Mesenchymal stem cell (in vitro differentiated cells and primary cell): ENCODE results near the gene NPTXR.

Source experiments
- DNase-seq: peaks from one replicate; pipeline ENCODE4 v3.0.0-alpha.2; 2013
- H2AFZ ChIP-seq: one replicate; pipeline ENCODE4 v1.6.1; 2013; ENCODE audit warnings: low read depth, mild to moderate bottlenecking, control low read depth, inconsistent platforms, low read length, moderate library complexity
- H2AK5ac ChIP-seq: 2 replicates; pipeline ENCODE4 v1.6.1; 2013; ENCODE audit warnings: low read length, moderate library complexity, mild to moderate bottlenecking, inconsistent platforms; ENCODE audit not compliant: severe bottlenecking
- H2BK120ac ChIP-seq: one replicate; pipeline ENCODE4 v1.6.1; 2013; ENCODE audit warnings: low read depth, mild to moderate bottlenecking, inconsistent platforms, low read length, moderate library complexity
- H2BK12ac ChIP-seq, 2 experiments: one replicate each; pipeline ENCODE4 v1.6.1; 2013; ENCODE audit warnings: inconsistent platforms in 2 of 2, low read length in 2 of 2, mild to moderate bottlenecking in 2 of 2, moderate library complexity in 2 of 2, control low read depth in 1 of 2
- H2BK15ac ChIP-seq: one replicate; pipeline ENCODE4 v1.6.1; 2013; ENCODE audit warnings: mild to moderate bottlenecking, low read depth, inconsistent platforms; ENCODE audit not compliant: poor library complexity, severe bottlenecking
- H2BK5ac ChIP-seq: 2 replicates; pipeline ENCODE4 v1.6.1; 2013; ENCODE audit warnings: low read depth, mild to moderate bottlenecking, low read length, control low read depth, inconsistent platforms; ENCODE audit not compliant: poor library complexity, severe bottlenecking
- H3K14ac ChIP-seq, 2 experiments: one replicate each; pipeline ENCODE4 v1.6.1; 2013; ENCODE audit warnings: inconsistent platforms in 2 of 2, low read length in 2 of 2, control low read depth in 1 of 2, mild to moderate bottlenecking in 1 of 2, moderate library complexity in 1 of 2
- H3K18ac ChIP-seq, 2 experiments: one replicate each; pipeline ENCODE4 v1.6.1; 2013; ENCODE audit warnings: inconsistent platforms in 2 of 2, low read length in 2 of 2, control low read depth in 1 of 2, low read depth in 1 of 2, mild to moderate bottlenecking in 1 of 2
- H3K23ac ChIP-seq, 2 experiments: one replicate each; pipeline ENCODE4 v1.6.1; 2013; ENCODE audit warnings: inconsistent platforms in 2 of 2, low read length in 2 of 2, mild to moderate bottlenecking in 2 of 2, moderate library complexity in 2 of 2, control low read depth in 1 of 2
- H3K27ac ChIP-seq: 2 replicates; pipeline ENCODE4 v1.5.1; 2013; ENCODE audit warnings: mild to moderate bottlenecking, moderate library complexity, low read length, control low read depth, inconsistent platforms; ENCODE audit not compliant: poor library complexity, severe bottlenecking
- H3K27me3 ChIP-seq, 2 experiments: 2 replicates each; pipeline versions ENCODE4 v1.6.1 to v1.7.0; 2013; ENCODE audit warnings: low read length in 2 of 2, mild to moderate bottlenecking in 2 of 2, moderate library complexity in 2 of 2, control low read depth in 1 of 2, inconsistent platforms in 1 of 2; ENCODE audit not compliant: control insufficient read depth in 1 of 2, insufficient read depth in 1 of 2
- H3K36me3 ChIP-seq, 2 experiments: 2 replicates each; pipeline versions ENCODE4 v1.6.1 to v1.7.0; 2013; ENCODE audit warnings: low read length in 2 of 2, control low read depth in 1 of 2, inconsistent platforms in 1 of 2, low read depth in 1 of 2, mild to moderate bottlenecking in 1 of 2; ENCODE audit not compliant: insufficient read depth in 2 of 2, control insufficient read depth in 1 of 2
- H3K4ac ChIP-seq, 2 experiments: one replicate each; pipeline ENCODE4 v1.6.1; 2013; ENCODE audit warnings: inconsistent platforms in 2 of 2, low read length in 2 of 2, mild to moderate bottlenecking in 2 of 2, moderate library complexity in 2 of 2, control low read depth in 1 of 2, low read depth in 1 of 2
- H3K4me1 ChIP-seq: 2 replicates; pipeline ENCODE4 v1.6.1; 2013; ENCODE audit warnings: low read depth, low read length, control low read depth; ENCODE audit not compliant: control insufficient read depth, insufficient read depth
- H3K4me2 ChIP-seq: 2 replicates; pipeline ENCODE4 v1.6.1; 2013; ENCODE audit warnings: low read length, mild to moderate bottlenecking, inconsistent platforms; ENCODE audit not compliant: poor library complexity, severe bottlenecking
- H3K4me3 ChIP-seq, 2 experiments: 2 replicates each; pipeline versions ENCODE4 v1.5.1 to v1.7.0; 2013; ENCODE audit warnings: low read length in 2 of 2, mild to moderate bottlenecking in 2 of 2, control low read depth in 1 of 2, low read depth in 1 of 2; ENCODE audit not compliant: insufficient read depth in 1 of 2
- H3K79me1 ChIP-seq: replicated peaks from 2 replicates; pipeline ENCODE4 v1.6.1; 2013; ENCODE audit warnings: mild to moderate bottlenecking, control low read depth, low read length, inconsistent platforms; ENCODE audit not compliant: poor library complexity, severe bottlenecking
- H3K9ac ChIP-seq: 2 replicates; pipeline ENCODE4 v1.7.0; 2013; ENCODE audit warnings: mild to moderate bottlenecking, low read length, moderate library complexity
- H3K9me3 ChIP-seq: 2 replicates; pipeline ENCODE4 v1.7.0; 2013; ENCODE audit warnings: mild to moderate bottlenecking, low read length; ENCODE audit not compliant: control insufficient read depth
- H4K8ac ChIP-seq: one replicate; pipeline ENCODE4 v1.6.1; 2013; ENCODE audit warnings: inconsistent platforms, mild to moderate bottlenecking, low read length, moderate library complexity
- H4K91ac ChIP-seq: one replicate; pipeline ENCODE4 v1.6.1; 2013; ENCODE audit warnings: mild to moderate bottlenecking, low read length, inconsistent platforms
- WGBS: methylation state at CpG from one replicate; pipeline ENCODE4 v1.1.7; 2013; ENCODE audit warnings: mixed read lengths; 5-methylcytosine and 5-hydroxymethylcytosine counted together

Gene NPTXR

GRCh38 chr22:38781033-38781432 lies 62.8 kb downstream of the NPTXR start:
- Histone ChIP-seq H3K4ac (no peak overlapping the region), H3K9ac (no peak overlapping the region), H3K18ac (no peak overlapping the region), H3K4me2 (no peak overlapping the region), H2BK5ac (no peak overlapping the region), H2BK12ac (no peak overlapping the region), H3K27me3 (no peaks in the 10 kb centered on the region), H4K91ac (no peak overlapping the region), H2BK15ac (no peak overlapping the region), H3K4me3 (no peak overlapping the region), H3K27ac (no peak overlapping the region), H3K79me1 (peaks cover 2% of the 10 kb centered on the region), H3K23ac (no peak overlapping the region), H4K8ac (no peak overlapping the region), H2AK5ac (no peak overlapping the region), H3K4me1 (no peaks in the 10 kb centered on the region), H3K9me3 (no peaks in the 10 kb centered on the region), H3K36me3 (peaks cover 26 to 32% of the 10 kb centered on the region in 2 experiments), H2BK120ac (no peak overlapping the region), H3K14ac (no peak overlapping the region), H2AFZ (no peak overlapping the region)
- no peak for DNase-seq
- 94% methylated on average over 13 of the region's 13 CpGs for WGBS

- Histone ChIP-seq H4K91ac (no peak overlapping the region), H4K8ac (no peak overlapping the region), H3K4me2 (no peak overlapping the region), H2BK120ac (no peak overlapping the region), H2BK15ac (no peak overlapping the region), H3K9me3 (no peaks in the 10 kb centered on the region), H3K4ac (no peak overlapping the region), H3K14ac (no peak overlapping the region), H3K9ac (no peak overlapping the region), H3K36me3 (peaks cover 23 to 32% of the 10 kb centered on the region in 2 experiments), H3K4me3 (no peak overlapping the region), H2BK12ac (no peak overlapping the region), H3K18ac (no peak overlapping the region), H3K23ac (no peak overlapping the region), H2BK5ac (no peak overlapping the region), H3K4me1 (peaks cover 5% of the 10 kb centered on the region), H3K79me1 (no peaks in the 10 kb centered on the region), H3K27ac (no peak overlapping the region), H3K27me3 (no peaks in the 10 kb centered on the region), H2AFZ (no peak overlapping the region), H2AK5ac (no peak overlapping the region)
- no peak for DNase-seq
- WGBS = 95% methylated on average over 25 of the region's 27 CpGs
Measured at GRCh38 chr22:38777087-38777671, 66.6 kb downstream of the NPTXR start.

GRCh38 chr22:38776086-38776485 lies 67.7 kb downstream of the NPTXR start:
- Histone ChIP-seq H3K23ac (no peak overlapping the region), H3K4me1 (peaks cover 5% of the 10 kb centered on the region), H2BK5ac (no peak overlapping the region), H3K4ac (no peak overlapping the region), H4K91ac (no peak overlapping the region), H3K27me3 (no peaks in the 10 kb centered on the region), H3K27ac (no peak overlapping the region), H3K18ac (no peak overlapping the region), H2BK12ac (no peak overlapping the region), H3K79me1 (no peaks in the 10 kb centered on the region), H3K4me3 (no peak overlapping the region), H2AK5ac (no peak overlapping the region), H4K8ac (no peak overlapping the region), H2AFZ (no peak overlapping the region), H3K9me3 (no peaks in the 10 kb centered on the region), H3K36me3 (peaks cover 23 to 26% of the 10 kb centered on the region in 2 experiments), H2BK15ac (peak overlapping the region; percentile 17), H2BK120ac (no peak overlapping the region), H3K4me2 (no peak overlapping the region), H3K9ac (no peak overlapping the region), H3K14ac (no peak overlapping the region)
- no peak for DNase-seq
- WGBS = 81% methylated on average over 6 of the region's 6 CpGs

GRCh38 chr22:38775656-38776055 lies 68.2 kb downstream of the NPTXR start:
- H2BK15ac ChIP-seq = no peak overlapping the region
- peaks cover 20 to 22% of the 10 kb centered on the region in 2 experiments for H3K36me3 ChIP-seq
- no peak overlapping the region for H3K9ac ChIP-seq
- H2BK5ac ChIP-seq = no peak overlapping the region
- no peaks in the 10 kb centered on the region for H3K27me3 ChIP-seq
- 88% methylated on average over 12 of the region's 13 CpGs for WGBS
- H3K9me3 ChIP-seq = no peaks in the 10 kb centered on the region
- no peak overlapping the region for H4K8ac ChIP-seq
- H2AK5ac ChIP-seq = no peak overlapping the region
- H2AFZ ChIP-seq = no peak overlapping the region
- DNase-seq = no peak
- H4K91ac ChIP-seq = peak overlapping the region; percentile 67
- no peaks in the 10 kb centered on the region for H3K79me1 ChIP-seq
- no peak overlapping the region for H3K4me2 ChIP-seq
- H3K4me3 ChIP-seq = no peak overlapping the region
- peaks cover 6% of the 10 kb centered on the region for H3K4me1 ChIP-seq
- H2BK120ac ChIP-seq = no peak overlapping the region
- no peak overlapping the region for H3K23ac ChIP-seq
- H3K27ac ChIP-seq = no peak overlapping the region
- H2BK12ac ChIP-seq = peak overlapping the region in 1 of 2 experiments; percentile 34
- H3K14ac ChIP-seq = no peak overlapping the region
- H3K18ac ChIP-seq = no peak overlapping the region
- H3K4ac ChIP-seq = no peak overlapping the region
